ENCODE measurements around the gene ZFP36L1.

ZFP36L1 gene, protein sequence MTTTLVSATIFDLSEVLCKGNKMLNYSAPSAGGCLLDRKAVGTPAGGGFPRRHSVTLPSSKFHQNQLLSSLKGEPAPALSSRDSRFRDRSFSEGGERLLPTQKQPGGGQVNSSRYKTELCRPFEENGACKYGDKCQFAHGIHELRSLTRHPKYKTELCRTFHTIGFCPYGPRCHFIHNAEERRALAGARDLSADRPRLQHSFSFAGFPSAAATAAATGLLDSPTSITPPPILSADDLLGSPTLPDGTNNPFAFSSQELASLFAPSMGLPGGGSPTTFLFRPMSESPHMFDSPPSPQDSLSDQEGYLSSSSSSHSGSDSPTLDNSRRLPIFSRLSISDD

DNA sequence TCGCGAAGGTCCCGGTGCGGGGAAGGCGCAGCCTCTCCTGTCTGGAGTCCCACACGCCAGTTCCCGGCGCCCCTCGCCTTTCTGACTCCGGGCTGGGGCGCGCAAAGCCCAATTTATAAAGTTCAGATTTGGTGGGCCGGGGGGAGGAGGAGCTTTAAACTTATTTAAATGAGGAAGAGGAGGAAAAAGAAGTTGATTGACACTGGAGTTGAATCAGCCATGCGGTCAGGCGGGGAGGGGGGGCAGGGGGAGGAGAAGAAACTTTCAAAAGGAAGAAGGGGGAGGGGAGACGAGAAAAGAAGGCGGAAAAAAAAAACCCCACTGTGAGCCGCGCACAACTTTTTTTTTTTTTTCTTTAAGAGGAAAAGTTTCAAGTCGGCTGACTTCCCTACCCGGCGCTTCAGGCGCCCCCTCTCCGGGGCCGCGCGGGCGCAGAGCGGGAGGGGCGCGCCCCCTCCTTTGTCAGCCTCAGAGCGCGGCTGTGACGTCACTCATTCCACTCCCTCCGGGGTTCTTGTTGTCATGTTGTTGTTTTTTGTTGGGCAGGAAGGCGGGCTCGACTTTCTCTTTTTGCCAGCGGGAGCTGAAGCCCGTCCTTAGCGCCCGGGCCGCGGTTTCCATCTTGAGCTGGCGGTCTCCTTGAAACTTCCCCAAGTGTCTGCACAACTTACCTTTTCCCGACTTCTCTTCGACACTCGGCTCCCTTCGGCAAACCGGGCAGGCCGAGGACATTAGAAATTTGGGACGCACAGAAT, at the start of gene ZFP36L1:
ZFP36L1 (minus strand) TSS at position 89 of the 755 bp plus-strand sequence. CDS start 129 bp downstream, outside the sequence.
- Histone ChIP-seq H3K9me2 (replicated peaks; ENCODE audit: low read depth, low read length) (no peaks in the 10 kb centered on the region), H3K36me3 (ENCODE audit: insufficient read depth, low read length) (peaks cover 23% of the 10 kb centered on the region; the same call in 1 of the 2 replicates), H3K4me1 (ENCODE audit: insufficient read depth, low read length, poor library complexity, severe bottlenecking) (peaks cover 42% of the 10 kb centered on the region), H3K27me3 (ENCODE audit: insufficient read depth, low read length, poor library complexity, severe bottlenecking) (peaks cover 7% of the 10 kb centered on the region), H3K9ac (ENCODE audit: low read depth, low read length, poor library complexity, severe bottlenecking) (peak within 1 kb of the TSS; percentile 99), H3K9me3 (ENCODE audit: insufficient read depth, low read depth, low read length) (no peaks in the 10 kb centered on the region), H3K79me2 (ENCODE audit: insufficient read depth, low read length) (peaks cover 66% of the 10 kb centered on the region), H4K20me1 (ENCODE audit: insufficient read depth, low read length, poor library complexity, severe bottlenecking) (peaks cover 39% of the 10 kb centered on the region), H3K4me2 (ENCODE audit: low read depth, low read length, poor library complexity, severe bottlenecking) (peak within 1 kb of the TSS; percentile 98), H3F3A (ENCODE audit: low read depth) (peaks cover 9% of the 10 kb centered on the region; the same call in 1 of the 2 replicates), H2AFZ (ENCODE audit: low read length) (peak within 1 kb of the TSS; percentile 35; the same call in 1 of the 2 replicates), H3K4me3 (ENCODE audit: low read length, poor library complexity, severe bottlenecking) (peak within 1 kb of the TSS; percentile 96)
- TF ChIP-seq EZH2phosphoT487 (IDR thresholded peaks at IDR 0.05; ENCODE audit: borderline replicate concordance) = no peak
- TF ChIP-seq, protein P1, sequence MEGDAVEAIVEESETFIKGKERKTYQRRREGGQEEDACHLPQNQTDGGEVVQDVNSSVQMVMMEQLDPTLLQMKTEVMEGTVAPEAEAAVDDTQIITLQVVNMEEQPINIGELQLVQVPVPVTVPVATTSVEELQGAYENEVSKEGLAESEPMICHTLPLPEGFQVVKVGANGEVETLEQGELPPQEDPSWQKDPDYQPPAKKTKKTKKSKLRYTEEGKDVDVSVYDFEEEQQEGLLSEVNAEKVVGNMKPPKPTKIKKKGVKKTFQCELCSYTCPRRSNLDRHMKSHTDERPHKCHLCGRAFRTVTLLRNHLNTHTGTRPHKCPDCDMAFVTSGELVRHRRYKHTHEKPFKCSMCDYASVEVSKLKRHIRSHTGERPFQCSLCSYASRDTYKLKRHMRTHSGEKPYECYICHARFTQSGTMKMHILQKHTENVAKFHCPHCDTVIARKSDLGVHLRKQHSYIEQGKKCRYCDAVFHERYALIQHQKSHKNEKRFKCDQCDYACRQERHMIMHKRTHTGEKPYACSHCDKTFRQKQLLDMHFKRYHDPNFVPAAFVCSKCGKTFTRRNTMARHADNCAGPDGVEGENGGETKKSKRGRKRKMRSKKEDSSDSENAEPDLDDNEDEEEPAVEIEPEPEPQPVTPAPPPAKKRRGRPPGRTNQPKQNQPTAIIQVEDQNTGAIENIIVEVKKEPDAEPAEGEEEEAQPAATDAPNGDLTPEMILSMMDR (conservative IDR thresholded peaks at IDR 0.05; ENCODE audit: low read length) = no peak

DNA sequence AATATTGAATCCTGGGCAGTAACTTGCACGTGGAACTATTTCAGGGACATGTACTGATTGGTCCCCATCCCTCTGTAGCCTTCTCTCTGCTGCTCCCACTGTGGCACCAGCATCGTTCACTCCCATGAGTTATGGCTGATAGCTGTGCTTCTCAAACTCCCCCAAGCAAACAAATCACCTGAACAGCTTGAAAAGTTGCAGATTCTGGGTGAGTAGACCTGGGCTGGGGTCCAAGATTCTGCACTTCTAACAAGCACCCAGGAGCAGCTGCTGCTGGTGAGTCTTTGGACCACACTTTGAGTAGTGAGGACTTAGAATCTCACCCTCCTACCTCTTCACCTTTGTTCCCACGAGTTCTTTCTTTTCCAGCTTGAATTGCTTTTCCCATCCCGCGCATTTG, 49.4 kb upstream of the ZFP36L1 start:
- no peak for TF ChIP-seq EZH2phosphoT487 (IDR thresholded peaks at IDR 0.05; ENCODE audit: borderline replicate concordance)
- TF ChIP-seq, protein P1 (conservative IDR thresholded peaks at IDR 0.05; ENCODE audit: low read length) = no peak
- H3F3A ChIP-seq (ENCODE audit: low read depth) = peaks cover 2% of the 10 kb centered on the region; the same call in 1 of the 2 replicates
- no peak overlapping the region for H3K4me2 ChIP-seq (ENCODE audit: low read depth, low read length, poor library complexity, severe bottlenecking)

DNA sequence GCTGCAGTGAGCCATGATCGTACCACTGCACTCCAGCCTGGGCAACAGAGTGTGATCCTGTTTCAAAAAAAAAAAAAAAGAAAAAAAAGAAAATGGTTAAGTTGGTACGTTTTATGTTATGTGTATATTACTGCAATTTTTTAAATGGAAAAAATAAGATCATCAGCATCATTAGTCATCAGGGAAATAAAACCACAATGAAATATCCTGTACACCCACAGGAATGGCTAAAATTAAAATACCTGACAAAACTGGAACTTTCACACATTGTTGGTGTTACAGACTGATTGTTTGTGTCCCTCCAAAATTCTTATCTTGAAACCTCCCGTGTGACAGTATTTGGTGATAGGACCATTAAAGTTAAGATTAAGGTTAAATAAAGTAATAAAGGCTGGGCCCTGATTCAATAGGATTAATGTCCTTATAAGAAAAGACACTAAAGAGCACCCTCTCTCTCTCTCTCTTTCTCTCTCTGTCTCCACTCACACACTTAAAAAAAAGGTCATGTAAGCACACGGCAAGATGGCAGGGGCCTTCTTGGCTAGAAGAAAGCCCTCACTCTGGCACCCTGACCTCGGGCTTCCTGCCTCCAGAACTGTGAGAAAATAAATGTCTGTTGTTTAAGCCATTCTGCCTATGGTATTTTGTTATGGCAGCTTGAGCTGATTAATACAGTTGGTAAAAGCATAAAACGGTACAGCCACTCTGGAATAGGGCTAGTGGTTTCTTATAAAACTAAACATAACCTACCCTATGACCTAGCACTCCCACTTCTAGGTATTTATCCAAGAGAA, 48.3 kb upstream of the ZFP36L1 start:
- Histone ChIP-seq H3K9ac (ENCODE audit: low read depth, low read length, poor library complexity, severe bottlenecking) (peak overlapping the region; percentile 48), H2AFZ (ENCODE audit: low read length) (peak overlapping the region; percentile 88), H3K4me2 (ENCODE audit: low read depth, low read length, poor library complexity, severe bottlenecking) (peak overlapping the region; percentile 32), H3K27me3 (ENCODE audit: insufficient read depth, low read length, poor library complexity, severe bottlenecking) (no peaks in the 10 kb centered on the region), H3F3A (ENCODE audit: low read depth) (peaks cover 5% of the 10 kb centered on the region; the same call in 1 of the 2 replicates), H3K9me3 (ENCODE audit: insufficient read depth, low read depth, low read length) (peaks cover 22% of the 10 kb centered on the region; the same call in 1 of the 2 replicates), H3K9me2 (replicated peaks; ENCODE audit: low read depth, low read length) (no peaks in the 10 kb centered on the region), H3K4me3 (ENCODE audit: low read length, poor library complexity, severe bottlenecking) (no peak overlapping the region), H3K36me3 (ENCODE audit: insufficient read depth, low read length) (no peaks in the 10 kb centered on the region), H3K4me1 (ENCODE audit: insufficient read depth, low read length, poor library complexity, severe bottlenecking) (peaks cover 28% of the 10 kb centered on the region), H3K79me2 (ENCODE audit: insufficient read depth, low read length) (no peaks in the 10 kb centered on the region), H4K20me1 (ENCODE audit: insufficient read depth, low read length, poor library complexity, severe bottlenecking) (no peaks in the 10 kb centered on the region)
- TF ChIP-seq, protein P1 (conservative IDR thresholded peaks at IDR 0.05; ENCODE audit: low read length) = no peak
- TF ChIP-seq EZH2phosphoT487 (IDR thresholded peaks at IDR 0.05; ENCODE audit: borderline replicate concordance) = no peak

More for the DNA sequence above, 49.4 kb upstream of the ZFP36L1 start:
- Histone ChIP-seq H3K9me3 (ENCODE audit: insufficient read depth, low read depth, low read length) (peaks cover 13% of the 10 kb centered on the region; the same call in 1 of the 2 replicates), H3K27me3 (ENCODE audit: insufficient read depth, low read length, poor library complexity, severe bottlenecking) (no peaks in the 10 kb centered on the region), H4K20me1 (ENCODE audit: insufficient read depth, low read length, poor library complexity, severe bottlenecking) (no peaks in the 10 kb centered on the region), H3K36me3 (ENCODE audit: insufficient read depth, low read length) (no peaks in the 10 kb centered on the region), H3K4me1 (ENCODE audit: insufficient read depth, low read length, poor library complexity, severe bottlenecking) (peaks cover 28% of the 10 kb centered on the region), H3K9me2 (replicated peaks; ENCODE audit: low read depth, low read length) (no peaks in the 10 kb centered on the region), H3K79me2 (ENCODE audit: insufficient read depth, low read length) (no peaks in the 10 kb centered on the region), H2AFZ (ENCODE audit: low read length) (peak overlapping the region; percentile 22; the same call in 1 of the 2 replicates), H3K4me3 (ENCODE audit: low read length, poor library complexity, severe bottlenecking) (no peak overlapping the region), H3K9ac (ENCODE audit: low read depth, low read length, poor library complexity, severe bottlenecking) (no peak overlapping the region)

Measured in Loucy (cell line).